HCT116 (cell line): Measurements from ENCODE around the gene TRIM72. TPM values are rescaled to one million over a fixed set of nuclear protein-coding genes. Genes with fewer than 3 reads are reported as not detected.
"Not testable (repeated sequence)": the region's sequence is repeated elsewhere in the genome, so short reads cannot be mapped to it uniquely, and the experiment has no call there.

Source experiments
- ATAC-seq: fragments of 200-7000 bp; cut with Tn5 transposase; 2 replicates; pipeline ENCODE4 v1.9.1; 2020; ENCODE audit warnings: mild to moderate bottlenecking, moderate library complexity
- BruUV-seq: library from RNA; stranded (reverse); fragments of 400-500 nt; replicated peaks from 2 replicates; lab custom pipeline; 2021; lab: Mats Ljungman, UMichigan
- CTCF ChIA-PET: fragments of 300-600 bp; sonication (Branson Sonifier 250); formaldehyde crosslinking; loops from one replicate; lab custom pipeline; 2021; ENCODE audit warnings: antibody characterized with exemption; lab: Charles Lee
- POLR2A ChIA-PET: fragments of 300-600, 350-600 bp; sonication (Branson Sonifier 250); formaldehyde crosslinking; loops from one replicate; lab custom pipeline; 2021; ENCODE audit warnings: antibody characterized with exemption; lab: Charles Lee
- RAD21 ChIA-PET, 2 experiments: fragments of 300-600 bp; sonication (Branson Sonifier 250); formaldehyde crosslinking; loops; one replicate each; lab custom pipeline; 2023; ENCODE audit warnings: low total read pairs in 2 of 2; ENCODE audit not compliant: uncharacterized antibody in 2 of 2, unreplicated experiment in 2 of 2, low non-redundant PET in 1 of 2; lab: Charles Lee
- DNase-seq: peaks from one replicate; pipeline ENCODE4 v3.0.0-alpha.2; 2010; ENCODE audit warnings: low read depth, low spot score
- H2AFZ ChIP-seq: fragments of 200-600 bp; shearing (Covaris generic), sonication (generic); 2 replicates; pipeline ENCODE4 v1.6.1; 2017; ENCODE audit warnings: low read depth, mixed run types, mixed read lengths, antibody characterized with exemption, low read length; ENCODE audit not compliant: poor library complexity, severe bottlenecking
- H3K27ac ChIP-seq: 2 replicates; pipeline ENCODE4 v1.5.1; 2012; ENCODE audit warnings: low read depth, low read length
- H3K27me3 ChIP-seq: fragments of 200-600 bp; sonication (generic); 2 replicates; pipeline ENCODE4 v1.6.1; 2016; ENCODE audit warnings: mixed run types, low read length, mixed read lengths; ENCODE audit not compliant: insufficient read depth
- H3K36me3 ChIP-seq, 2 experiments: fragments of 200-500 bp in 1 of 2; fragments of 200-600 bp in 1 of 2; sonication (Bioruptor generic) in 1 of 2; sonication (generic) in 1 of 2; 2 replicates each; pipeline versions ENCODE4 v1.5.1 to v1.6.1; 2014 to 2016; ENCODE audit warnings: low read length in 2 of 2, inconsistent platforms in 1 of 2, mixed read lengths in 1 of 2, mixed run types in 1 of 2; ENCODE audit not compliant: insufficient read depth in 2 of 2, control insufficient read depth in 1 of 2
- H3K4me1 ChIP-seq, 2 experiments: fragments of 200-600 bp in 1 of 2; sonication (generic) in 1 of 2; 2 replicates each; pipeline versions ENCODE4 v1.5.1 to v1.6.1; 2012 to 2017; ENCODE audit warnings: low read length in 2 of 2, inconsistent platforms in 1 of 2, mild to moderate bottlenecking in 1 of 2, mixed read lengths in 1 of 2, mixed run types in 1 of 2, moderate library complexity in 1 of 2; ENCODE audit not compliant: insufficient read depth in 2 of 2, control insufficient read depth in 1 of 2
- H3K4me2 ChIP-seq: fragments of 200-600 bp; sonication (generic); 2 replicates; pipeline ENCODE4 v1.6.1; 2017; ENCODE audit warnings: mixed run types, low read length, mixed read lengths
- H3K4me3 ChIP-seq, 2 experiments: fragments of 200-600 bp in 1 of 2; sonication (generic) in 1 of 2; replicated peaks in 1 of 2; 2 replicates each; pipeline ENCODE4 v1.5.1; 2011 to 2016; ENCODE audit warnings: low read length in 2 of 2, control low read depth in 1 of 2, low read depth in 1 of 2, mild to moderate bottlenecking in 1 of 2, mixed read lengths in 1 of 2, mixed run types in 1 of 2
- H3K79me2 ChIP-seq: fragments of 200-600 bp; sonication (generic); 2 replicates; pipeline ENCODE4 v1.6.1; 2017; ENCODE audit warnings: mild to moderate bottlenecking, mixed run types, low read length, moderate library complexity, mixed read lengths; ENCODE audit not compliant: insufficient read depth
- H3K9ac ChIP-seq: fragments of 200-600 bp; sonication (generic); 2 replicates; pipeline ENCODE4 v1.6.1; 2016; ENCODE audit warnings: low read length, mixed read lengths
- H3K9me2 ChIP-seq: fragments of 200-600 bp; sonication (generic), shearing (Covaris generic); 2 replicates; pipeline ENCODE4 v1.6.1; 2017; ENCODE audit warnings: mixed run types, mild to moderate bottlenecking, moderate library complexity; ENCODE audit not compliant: insufficient read depth
- H3K9me3 ChIP-seq, 2 experiments: fragments of 200-500 bp in 1 of 2; fragments of 200-600 bp in 1 of 2; sonication (Bioruptor generic) in 1 of 2; sonication (generic) in 1 of 2; 2 replicates each; pipeline ENCODE4 v1.6.1; 2014 to 2017; ENCODE audit warnings: low read length in 2 of 2, mixed read lengths in 2 of 2, inconsistent platforms in 1 of 2, low read depth in 1 of 2, mild to moderate bottlenecking in 1 of 2, mixed run types in 1 of 2, moderate library complexity in 1 of 2; ENCODE audit not compliant: control insufficient read depth in 1 of 2, insufficient read depth in 1 of 2
- H4K20me1 ChIP-seq: fragments of 200-600 bp; sonication (generic), shearing (Covaris generic); 2 replicates; pipeline ENCODE4 v1.6.1; 2017; ENCODE audit warnings: mixed run types, mild to moderate bottlenecking, moderate library complexity; ENCODE audit not compliant: insufficient read depth
- ATF3 ChIP-seq: IDR thresholded peaks from 2 replicates; pipeline ENCODE4 v1.6.1; 2012
- CEBPB ChIP-seq: IDR thresholded peaks from 2 replicates; pipeline ENCODE4 v1.6.1; 2012; ENCODE audit warnings: low read depth
- ELF1 ChIP-seq: IDR thresholded peaks from 2 replicates; pipeline ENCODE4 v1.6.1; 2012; ENCODE audit warnings: low read depth, borderline replicate concordance
- EZH2 ChIP-seq: fragments of 200-600 bp; sonication (generic); IDR thresholded peaks from 2 replicates; pipeline ENCODE4 v1.6.1; 2017; ENCODE audit warnings: antibody characterized with exemption, mixed run types
- EZH2phosphoT487 ChIP-seq: fragments of 200-600 bp; IDR thresholded peaks from 2 replicates; pipeline ENCODE4 v1.6.1; 2018; ENCODE audit warnings: antibody characterized with exemption, borderline replicate concordance
- JUND ChIP-seq: IDR thresholded peaks from 2 replicates; pipeline ENCODE4 v1.6.1; 2012
- POLR2AphosphoS5 ChIP-seq: IDR thresholded peaks from 2 replicates; pipeline ENCODE4 v1.6.1; 2011; ENCODE audit warnings: mild to moderate bottlenecking, low read depth, low read length, moderate library complexity
- REST ChIP-seq: IDR thresholded peaks from 2 replicates; pipeline ENCODE4 v1.6.1; 2012; ENCODE audit warnings: low read depth
- YY1 ChIP-seq: IDR thresholded peaks from 2 replicates; pipeline ENCODE4 v1.6.1; 2011; ENCODE audit warnings: low read length, low read depth, moderate library complexity, mild to moderate bottlenecking; ENCODE audit not compliant: insufficient replicate concordance; ENCODE audit errors: extremely low read depth
- ZBTB33 ChIP-seq: IDR thresholded peaks from 2 replicates; pipeline ENCODE4 v1.6.1; 2011; ENCODE audit warnings: mild to moderate bottlenecking, low read length, moderate library complexity; ENCODE audit not compliant: insufficient replicate concordance; ENCODE audit errors: extremely low read depth
- ZFX ChIP-seq: fragments of 450-650 bp; IDR thresholded peaks from 2 replicates; pipeline ENCODE4 v1.6.1; 2017
- ZNF274 ChIP-seq: fragments of 200-500 bp; sonication (Bioruptor generic); IDR thresholded peaks from 2 replicates; pipeline ENCODE4 v1.6.1; 2014; ENCODE audit warnings: mild to moderate bottlenecking, low read depth, low read length, inconsistent platforms
- intact Hi-C: fragments of 100-400 bp; cut with micrococcal nuclease; formaldehyde crosslinking; loops from 2 replicates; pipeline ENCODE4 v1.10.0; 2022
- total RNA-seq: library from RNA; stranded (reverse); gene quantifications from one replicate; pipeline ENCODE4 v1.2.1, GENCODE V29; 2021; ENCODE audit not compliant: unreplicated experiment

The TRIM72 gene
- total RNA-seq, 1 experiment from 2014 or later = 43.8 TPM

GRCh38 chr16:31276600-31276999 is 62.7 kb downstream of the TRIM72 start (continued):
- TF ChIP-seq YY1 (no peak), CEBPB (no peak), ATF3 (no peak), ZBTB33 (no peak), EZH2 (no peak), JUND (no peak), POLR2AphosphoS5 (no peak), EZH2phosphoT487 (no peak)

- H2AFZ ChIP-seq = no peak overlapping the region
- POLR2A ChIA-PET = no interaction called here
- H3K9me2 ChIP-seq = no peaks in the 10 kb centered on the region
- H3K9ac ChIP-seq = no peak overlapping the region
- H4K20me1 ChIP-seq = no peaks in the 10 kb centered on the region
- H3K79me2 ChIP-seq = no peaks in the 10 kb centered on the region
- H3K27ac ChIP-seq = no peak overlapping the region
- BruUV-seq = no TSS peak
- CTCF ChIA-PET = no interaction called here
- no peaks in the 10 kb centered on the region for H3K9me3 ChIP-seq
- RAD21 ChIA-PET = interaction anchor here in 1 of 2 experiments (0.7 kb wide), 1 partner anchor 24 kb away, joined by 4 read pairs; no protein-coding TSS in a partner anchor
- DNase-seq (no peak), ATAC-seq (no peak)
- no peak for TF ChIP-seq ZFX
- TF ChIP-seq YY1 = no peak
- TF ChIP-seq POLR2AphosphoS5 = no peak
- TF ChIP-seq ZNF274 = no peak
- no peak for TF ChIP-seq REST
- no peak for TF ChIP-seq EZH2
- TF ChIP-seq ELF1 = no peak
- intact Hi-C loops = no loop called here
- H3K4me3 ChIP-seq = no peak overlapping the region
- no peaks in the 10 kb centered on the region for H3K36me3 ChIP-seq
- peaks cover 2 to 5% of the 10 kb centered on the region in 2 experiments; a peak in 1 of 4 replicates for H3K4me1 ChIP-seq
- no peaks in the 10 kb centered on the region for H3K27me3 ChIP-seq
- no peak overlapping the region for H3K4me2 ChIP-seq
These were observed 63.8 kb downstream of the TRIM72 start for GRCh38 chr16:31277659-31278260.

- H3K9ac ChIP-seq, H3K27me3 ChIP-seq, H3K36me3 ChIP-seq, H3K79me2 ChIP-seq, ATAC-seq, BruUV-seq, H3K4me2 ChIP-seq, POLR2A ChIA-PET, CTCF ChIA-PET, H4K20me1 ChIP-seq, H3K4me1 ChIP-seq, H3K27ac ChIP-seq, H2AFZ ChIP-seq, H3K9me3 ChIP-seq, H3K9me2 ChIP-seq, intact Hi-C loops, H3K4me3 ChIP-seq, DNase-seq, RAD21 ChIA-PET: not testable (repeated sequence)
These were observed 64.9 kb downstream of the TRIM72 start for GRCh38 chr16:31278853-31279252.
